HepG2 (cell line): Measurements from ENCODE around the gene LSMEM2. TPM values are rescaled to one million over a fixed set of nuclear protein-coding genes. Genes with fewer than 3 reads are reported as not detected.
A peak's percentile ranks its signal among the peaks of the same experiment; 100 is the strongest.

Experiments used
- ELF1 ChIP-seq: sonication (generic); formaldehyde crosslinking; IDR thresholded peaks from 2 replicates; pipeline ENCODE4 v1.4.0; 2020; ENCODE audit warnings: missing genetic modification reagents
- MTERF4 ChIP-seq: sonication (generic); formaldehyde crosslinking; IDR thresholded peaks from 2 replicates; pipeline ENCODE4 v1.8.0; 2023; ENCODE audit warnings: mild to moderate bottlenecking, missing genetic modification reagents
- MZF1 ChIP-seq: sonication (generic); formaldehyde crosslinking; IDR thresholded peaks from 2 replicates; pipeline ENCODE4 v1.8.1; 2023; ENCODE audit warnings: mild to moderate bottlenecking, missing genetic modification reagents, borderline replicate concordance
- NR2F1 ChIP-seq, 2 experiments: fragments of 450-650 bp in 1 of 2; formaldehyde crosslinking in 1 of 2; IDR thresholded peaks; 2 replicates each; pipeline versions ENCODE4 v1.5.0 to v1.6.1; 2016 to 2020; ENCODE audit warnings: mild to moderate bottlenecking in 1 of 2, missing compliant biosample characterization in 1 of 2, missing genetic modification reagents in 1 of 2, moderate library complexity in 1 of 2
- POGK ChIP-seq: sonication (generic); formaldehyde crosslinking; conservative IDR thresholded peaks from 2 replicates; pipeline ENCODE4 v1.8.0; 2022; ENCODE audit warnings: mild to moderate bottlenecking, moderate library complexity, missing genetic modification reagents
- SRSF4 ChIP-seq: fragments of 200-400 bp; formaldehyde crosslinking; IDR thresholded peaks from one replicate; pipeline ENCODE4 v1.6.1; 2018; ENCODE audit warnings: mild to moderate bottlenecking, low read depth, low read length, moderate library complexity; ENCODE audit not compliant: poor library complexity, severe bottlenecking
- ZBTB46 ChIP-seq: sonication (generic); formaldehyde crosslinking; IDR thresholded peaks from 2 replicates; pipeline ENCODE4 v1.4.0; 2020; ENCODE audit warnings: mild to moderate bottlenecking, missing genetic modification reagents, borderline replicate concordance
- ZKSCAN1 ChIP-seq: fragments of 150-350 bp; IDR thresholded peaks from 2 replicates; pipeline ENCODE4 v1.6.1; 2014; ENCODE audit warnings: low read length
- ZNF142 ChIP-seq: sonication (generic); formaldehyde crosslinking; IDR thresholded peaks from 2 replicates; pipeline ENCODE4 v1.4.0; 2020; ENCODE audit warnings: missing genetic modification reagents
- ZNF205 ChIP-seq: IDR thresholded peaks from 2 replicates; pipeline ENCODE4 v1.6.1; 2018; ENCODE audit warnings: missing biosample characterization, missing genetic modification reagents
- ZNF329 ChIP-seq: sonication (generic); formaldehyde crosslinking; IDR thresholded peaks from 2 replicates; pipeline ENCODE4 v1.9.0; 2021; ENCODE audit warnings: low read depth, mild to moderate bottlenecking, missing genetic modification reagents
- ZNF510 ChIP-seq: sonication (generic); formaldehyde crosslinking; IDR thresholded peaks from 2 replicates; pipeline ENCODE4 v1.4.0; 2020; ENCODE audit warnings: low read depth, mild to moderate bottlenecking, missing genetic modification reagents
- ZNF672 ChIP-seq: sonication (generic); formaldehyde crosslinking; IDR thresholded peaks from 2 replicates; pipeline ENCODE4 v1.8.1; 2022; ENCODE audit warnings: missing genetic modification reagents
- ZNF704 ChIP-seq: sonication (generic); formaldehyde crosslinking; IDR thresholded peaks from 2 replicates; pipeline ENCODE4 v1.8.1; 2023; ENCODE audit warnings: mild to moderate bottlenecking, inconsistent platforms, moderate library complexity, missing genetic modification reagents, borderline replicate concordance
- ZNF839 ChIP-seq: sonication (generic); formaldehyde crosslinking; IDR thresholded peaks from 2 replicates; pipeline ENCODE4 v1.4.0; 2020; ENCODE audit warnings: missing genetic modification reagents, mild to moderate bottlenecking, borderline replicate concordance
- polyA plus RNA-seq, 8 experiments: library from polyadenylated mRNA; depleted of rRNA in 3 of 8; stranded (reverse) in 7 of 8; unstranded in 1 of 8; fragments of >200 nt; fragmentation: Illumina TruSeq in 4 of 8; extraction: Trizol in 4 of 8; gene quantifications; 2 replicates each; pipeline versions ENCODE4 v1.2.1 to v1.2.3, GENCODE V29; 2011 to 2016; ENCODE audit warnings: low read depth in 4 of 8, missing spikeins in 1 of 8, mixed read lengths in 1 of 8; ENCODE audit not compliant: insufficient read depth in 1 of 8
- total RNA-seq, 5 experiments: library from RNA; depleted of rRNA; stranded (reverse); fragments of >200 nt; fragmentation: Illumina TruSeq; extraction: Trizol; gene quantifications; 2 replicates each; pipeline ENCODE4 v1.2.3, GENCODE V29; 2016; ENCODE audit warnings: low read depth in 1 of 5

Gene LSMEM2
- total and polyA plus RNA-seq, 2 of the 13 experiments (the other 11 are each of a cell fraction or from before 2014, with no cell fraction given): 0.07 to 0.41 TPM

- TF ChIP-seq ZNF142 (CRISPR knock-in tag) (peak; percentile 69), NR2F1 (CRISPR knock-in tag; IDR thresholded peaks at IDR 0.05) (peak; percentile 14 to 33; a peak in 2 of 4 replicates), SRSF4 (no peak), ZNF205 (CRISPR knock-in tag) (0 out of 2 replicates have a peak, but pooled peaks have one; percentile 71), ZKSCAN1 (peak; percentile 36; the same call in 1 of the 2 replicates), ZNF672 (no peak), ELF1 (CRISPR knock-in tag) (no peak), ZNF329 (peak; percentile 4; the same call in 1 of the 2 replicates), ZNF839 (CRISPR knock-in tag) (no peak), ZNF510 (no peak), POGK (CRISPR knock-in tag) (peak; percentile 87), ZNF704 (CRISPR knock-in tag) (peak; percentile 50; the same call in 1 of the 2 replicates), MTERF4 (no peak), ZBTB46 (CRISPR knock-in tag) (no peak), MZF1 (CRISPR knock-in tag) (no peak)
Measured at GRCh38 chr3:50260027-50260941, 18.6 kb upstream of the LSMEM2 start (continued).
